Natural killer cell (primary cell): ENCODE data around the gene TTC31. TPM values are rescaled to one million over a fixed set of nuclear protein-coding genes. Genes with fewer than 3 reads are reported as not detected.
A peak's percentile ranks its signal among the peaks of the same experiment; 100 is the strongest.

Source experiments
- ATAC-seq, 3 donors: fragments of 150-1000 bp in 2 of 3; fragments of 200-7000 bp in 1 of 3; cut with Tn5 transposase; 1 replicate in 1 of 3; 2 replicates in 2 of 3; pipeline ENCODE4 v1.10.0; 2021; ENCODE audit warnings: mild to moderate bottlenecking in 2 of 3, moderate library complexity in 2 of 3
- DNase-seq, 2 donors: peaks; one replicate each; pipeline versions ENCODE4 v3.0.0 to v3.0.0-alpha.2; 2013 to 2021; ENCODE audit warnings: mixed read lengths in 1 of 2
- H3K27ac ChIP-seq: one replicate; pipeline ENCODE4 v1.5.1; 2013; ENCODE audit warnings: mild to moderate bottlenecking, low read length
- H3K27me3 ChIP-seq: one replicate; pipeline ENCODE4 v1.6.1; 2013; ENCODE audit warnings: low read length; ENCODE audit not compliant: control insufficient read depth, insufficient read depth
- H3K36me3 ChIP-seq: one replicate; pipeline ENCODE4 v1.6.1; 2013; ENCODE audit warnings: low read length; ENCODE audit not compliant: control insufficient read depth, insufficient read depth
- H3K4me1 ChIP-seq: one replicate; pipeline ENCODE4 v1.6.1; 2013; ENCODE audit warnings: low read length; ENCODE audit not compliant: control insufficient read depth, insufficient read depth
- H3K4me3 ChIP-seq: one replicate; pipeline ENCODE4 v1.5.1; 2013; ENCODE audit warnings: low read length
- H3K9me3 ChIP-seq: one replicate; pipeline ENCODE4 v1.6.1; 2013; ENCODE audit warnings: low read length; ENCODE audit not compliant: control insufficient read depth, insufficient read depth
- H3K27ac Mint-ChIP-seq, 2 donors: one replicate each; pipeline ENCODE4 v1.8.0; 2022; ENCODE audit warnings: mild to moderate bottlenecking in 2 of 2, mixed read lengths in 2 of 2, moderate library complexity in 1 of 2
- H3K27me3 Mint-ChIP-seq, 2 donors: one replicate each; pipeline ENCODE4 v1.8.0; 2022; ENCODE audit warnings: low read depth in 2 of 2, mixed read lengths in 2 of 2
- H3K36me3 Mint-ChIP-seq: one replicate; pipeline ENCODE4 v1.8.0; 2022; ENCODE audit warnings: mixed read lengths
- H3K4me1 Mint-ChIP-seq, 2 donors: one replicate each; pipeline ENCODE4 v1.8.0; 2022; ENCODE audit warnings: mixed read lengths in 2 of 2
- H3K4me3 Mint-ChIP-seq: one replicate; pipeline ENCODE4 v1.8.0; 2022; ENCODE audit warnings: mild to moderate bottlenecking, moderate library complexity, mixed read lengths
- H3K9me3 Mint-ChIP-seq, 2 donors: one replicate each; pipeline ENCODE4 v1.8.0; 2022; ENCODE audit warnings: mixed read lengths in 2 of 2
- CTCF ChIP-seq: fragments of 200-600 bp; IDR thresholded peaks from one replicate; pipeline ENCODE4 v1.8.0; 2022; ENCODE audit warnings: antibody characterized with exemption
- WGBS: methylation state at CpG from one replicate; pipeline ENCODE4 v1.1.7; 2013; ENCODE audit warnings: missing lambda C conversion rate; ENCODE audit not compliant: insufficient coverage; 5-methylcytosine and 5-hydroxymethylcytosine counted together
- intact Hi-C: fragments of 100-400 bp; cut with micrococcal nuclease; formaldehyde crosslinking; loops from one replicate; pipeline ENCODE4 v1.14.2; 2022
- total RNA-seq, 4 donors: library from RNA; stranded (reverse); fragments of 120-200 nt in 1 of 4; gene quantifications; one replicate each; pipeline versions ENCODE4 v1.2.3 to v1.2.4, GENCODE V29; 2013 to 2022

Gene TTC31
- total RNA-seq, 3 donors from 2014 or later (not counting 1 experiment from before 2014, with no cell fraction given) = 51.3 to 59.7 (median 53.1) TPM

- WGBS = 73% methylated on average over 1 of the region's 1 CpG
- TF ChIP-seq CTCF = no peak
- H3K27ac ChIP-seq = no peak overlapping the region
- H3K4me3 ChIP-seq = no peak overlapping the region
- ATAC-seq (no peak), DNase-seq (no peak)
- peaks cover 0 to 11% of the 10 kb centered on the region in 2 donors for H3K27me3 Mint-ChIP-seq
- no peaks in the 10 kb centered on the region for H3K36me3 ChIP-seq
- H3K4me1 ChIP-seq = peaks cover 33% of the 10 kb centered on the region
- no peak overlapping the region for H3K4me3 Mint-ChIP-seq
- H3K27ac Mint-ChIP-seq = peak overlapping the region; percentile 27 to 28
- H3K4me1 Mint-ChIP-seq = peaks cover 27 to 38% of the 10 kb centered on the region in 2 donors
- intact Hi-C loops = no loop called here
- no peaks in the 10 kb centered on the region for H3K9me3 Mint-ChIP-seq
- no peaks in the 10 kb centered on the region for H3K9me3 ChIP-seq
- H3K27me3 ChIP-seq = peaks cover 19% of the 10 kb centered on the region
- H3K36me3 Mint-ChIP-seq = no peaks in the 10 kb centered on the region
These were observed 44.6 kb upstream of the TTC31 start for GRCh38 chr2:74438248-74438647.

- H3K27me3 ChIP-seq = peaks cover 19% of the 10 kb centered on the region
- ATAC-seq (no peak), DNase-seq (no peak)
- H3K9me3 ChIP-seq = no peaks in the 10 kb centered on the region
- intact Hi-C loops = no loop called here
- Mint-ChIP-seq H3K4me3 (peak overlapping the region; percentile 88), H3K9me3 (no peaks in the 10 kb centered on the region), H3K27ac (peak overlapping the region; percentile 27 to 28), H3K36me3 (no peaks in the 10 kb centered on the region), H3K27me3 (peaks cover 0 to 11% of the 10 kb centered on the region in 2 donors), H3K4me1 (peaks cover 27 to 38% of the 10 kb centered on the region in 2 donors)
- no peaks in the 10 kb centered on the region for H3K36me3 ChIP-seq
- no peak overlapping the region for H3K27ac ChIP-seq
- H3K4me1 ChIP-seq = peaks cover 33% of the 10 kb centered on the region
- H3K4me3 ChIP-seq = no peak overlapping the region
- WGBS = 41% methylated on average over 3 of the region's 3 CpGs
- TF ChIP-seq CTCF = no peak
These were observed 43.5 kb upstream of the TTC31 start for GRCh38 chr2:74439373-74439772.

GRCh38 chr2:74439803-74440377, 43.0 kb upstream of the TTC31 start:
- Mint-ChIP-seq H3K4me1 (peaks cover 27 to 38% of the 10 kb centered on the region in 2 donors), H3K27ac (peak overlapping the region; percentile 27 to 28), H3K4me3 (peak overlapping the region; percentile 88), H3K9me3 (no peaks in the 10 kb centered on the region), H3K27me3 (peaks cover 0 to 14% of the 10 kb centered on the region in 2 donors), H3K36me3 (no peaks in the 10 kb centered on the region)
- intact Hi-C loops = no loop called here
- H3K4me1 ChIP-seq = peaks cover 33% of the 10 kb centered on the region
- no peak for TF ChIP-seq CTCF
- no peaks in the 10 kb centered on the region for H3K36me3 ChIP-seq
- WGBS = 51% methylated on average over 14 of the region's 14 CpGs
- H3K4me3 ChIP-seq = peak overlapping the region; percentile 40
- DNase-seq (no peak), ATAC-seq (no peak)
- no peaks in the 10 kb centered on the region for H3K9me3 ChIP-seq
- peaks cover 19% of the 10 kb centered on the region for H3K27me3 ChIP-seq
- H3K27ac ChIP-seq = no peak overlapping the region
